Heart left ventricle (tissue), 13 donors: ENCODE data around the gene SPTLC3.

Source experiments
- CTCF ChIP-seq, 12 donors: fragments of 200-600 bp; sonication (generic) in 4 of 12; IDR thresholded peaks; one replicate each; pipeline versions ENCODE4 v1.5.0 to v1.8.0; 2018 to 2022; ENCODE audit warnings: antibody characterized with exemption in 12 of 12, mild to moderate bottlenecking in 5 of 12
- POLR2A ChIP-seq, 2 donors: fragments of 450-650 bp; IDR thresholded peaks; one replicate each; pipeline ENCODE4 v1.6.1; 2017; ENCODE audit warnings: antibody characterized with exemption in 2 of 2, mild to moderate bottlenecking in 2 of 2, moderate library complexity in 2 of 2
- donor health status: ischemic (EF 13 %, LVEDD 7.1; RV severe dilation, severe dysfunction).
- donor health status: DM: no; HTN: yes; CAD: no.
- donor health status: DM: no; HTN: no; CAD: no.
- donor health status: ischemic (EF 25% LVEDD 6.9; RV normal size, moderate dysfunction).
- donor health status: ischemic (EF 25% LVEDD 5.7; RV mildly dilated, moderate dysfunction).
- donor health status: ischemic (EF 35%, LVEDD 5.7; RV mildly dilated, moderate dysfunction).
- donor health status: nonischemic (EF 11% LVEDD 7.7; RV severe dilation, severe dysfunction).
- donor health status: DM: yes; HTN: yes; CAD: no.
- donor health status: PGD.
- donor health status: ischemic (EF 29% LVEDD 5.4; RV normal size, mild dysfunction).
- donor health status: nonischemic (EF 23%, LVEDD 6.1; RV moderate dilation, normal function).

GRCh38 chr20:13207016-13207415 is 198.2 kb downstream of the SPTLC3 start:
- TF ChIP-seq CTCF (IDR thresholded peaks at IDR 0.05) (no peak), POLR2A (IDR thresholded peaks at IDR 0.05) (no peak)
